Stimulated activated memory B cell treated with anti-CD40 and anti-IgM and Interleukin-4, amounts not matched to agents 10 μg/mL and 1 μg/mL and 100 μg/mL, for 72 hours (primary cell): ENCODE measurements around the gene PTPRM.

Experiments
- ATAC-seq: fragments of 150-1000 bp; cut with Tn5 transposase; 2 replicates; pipeline ENCODE4 v1.10.0; 2021
- H3K27ac Mint-ChIP-seq: one replicate; pipeline ENCODE4 v1.8.0; 2022; ENCODE audit warnings: mild to moderate bottlenecking, mixed read lengths
- H3K27me3 Mint-ChIP-seq: one replicate; pipeline ENCODE4 v1.8.0; 2022; ENCODE audit warnings: mixed read lengths
- H3K36me3 Mint-ChIP-seq: one replicate; pipeline ENCODE4 v1.8.0; 2022; ENCODE audit warnings: mixed read lengths
- H3K4me1 Mint-ChIP-seq: one replicate; pipeline ENCODE4 v1.8.0; 2022; ENCODE audit warnings: mixed read lengths
- H3K4me3 Mint-ChIP-seq: one replicate; pipeline ENCODE4 v1.8.0; 2022; ENCODE audit warnings: mild to moderate bottlenecking, moderate library complexity, mixed read lengths
- H3K9me3 Mint-ChIP-seq: one replicate; pipeline ENCODE4 v1.8.0; 2022; ENCODE audit warnings: mixed read lengths

Gene PTPRM

DNA sequence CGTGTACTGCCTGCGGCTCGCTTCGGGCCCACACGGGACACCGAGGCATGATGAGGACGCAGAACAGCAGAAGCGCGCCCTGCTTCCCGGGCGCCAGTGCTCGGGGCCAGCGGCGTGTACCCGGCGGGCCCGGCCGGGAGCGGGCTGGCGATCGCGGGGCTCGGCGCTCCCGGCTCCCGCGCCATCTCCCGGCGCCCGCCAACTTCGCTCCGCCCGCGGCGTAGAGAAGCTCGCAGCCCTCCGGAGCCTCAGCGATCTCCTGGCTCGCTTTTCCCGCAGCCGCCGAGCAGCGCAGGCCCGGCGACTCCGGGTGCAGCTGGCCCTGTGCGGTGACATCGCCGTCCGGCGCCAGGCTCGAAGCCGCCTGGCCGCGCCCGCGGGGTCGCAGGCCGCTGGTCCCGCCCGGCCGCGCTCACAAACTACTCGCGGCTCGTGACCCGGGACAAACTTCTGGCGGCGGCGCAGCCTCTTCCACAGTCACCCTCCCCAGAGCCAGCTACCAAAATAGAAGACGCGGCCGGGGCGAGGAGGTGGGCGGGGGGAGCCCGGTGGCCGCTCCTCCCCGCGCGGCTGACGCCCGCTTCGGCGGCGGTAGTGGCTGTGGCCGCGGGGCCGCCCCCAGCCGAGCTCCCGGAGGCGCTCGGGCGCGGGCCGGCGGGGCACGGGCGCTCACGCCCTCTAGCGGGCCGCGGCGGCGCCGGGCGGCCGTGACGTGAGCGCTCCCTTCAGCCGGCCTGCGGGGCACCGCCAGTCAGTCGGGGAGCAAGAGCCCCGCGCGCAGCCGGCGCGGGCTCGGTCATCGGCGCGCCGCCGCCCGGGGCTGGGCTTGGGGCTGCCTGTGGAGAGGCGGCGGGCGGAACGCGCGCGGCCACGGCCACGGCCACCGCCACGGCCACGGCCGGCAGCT lies at the start of gene PTPRM:
Gene PTPRM (plus strand): TSS at position 750 of the 907 bp plus-strand sequence. CDS start 503 bp downstream, outside the sequence.
- H3K36me3 Mint-ChIP-seq: no peaks in the 10 kb centered on the region
- H3K4me1 Mint-ChIP-seq: no peaks in the 10 kb centered on the region
- no peak within 1 kb of the TSS for H3K4me3 Mint-ChIP-seq
- ATAC-seq: peak; percentile 76
- H3K27me3 Mint-ChIP-seq: peaks cover 40% of the 10 kb centered on the region
- no peak within 1 kb of the TSS for H3K27ac Mint-ChIP-seq
- no peaks in the 10 kb centered on the region for H3K9me3 Mint-ChIP-seq

DNA sequence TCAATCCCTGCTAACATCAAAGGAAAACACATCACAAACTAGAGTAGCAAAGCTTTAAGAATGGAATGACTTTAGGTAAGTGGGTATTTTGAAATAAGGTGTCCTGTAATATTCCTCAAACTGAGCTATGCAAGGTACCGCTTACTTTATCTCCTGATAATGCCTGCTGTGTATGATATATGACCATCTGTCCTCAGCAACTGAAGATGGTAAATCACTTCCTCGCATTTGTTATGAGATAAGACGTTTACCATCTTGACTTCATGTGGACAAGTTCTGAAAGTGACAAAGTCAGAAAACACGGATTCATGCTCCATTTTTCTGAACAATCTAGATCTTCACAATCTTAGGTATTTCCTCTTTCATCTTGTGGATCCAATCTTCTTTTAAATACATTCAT lies 49.3 kb upstream of the PTPRM start:
- peaks cover 3% of the 10 kb centered on the region for H3K9me3 Mint-ChIP-seq
- no peaks in the 10 kb centered on the region for H3K27me3 Mint-ChIP-seq
- no peak for ATAC-seq
- no peak overlapping the region for H3K4me3 Mint-ChIP-seq
- H3K4me1 Mint-ChIP-seq: no peaks in the 10 kb centered on the region
- no peak overlapping the region for H3K27ac Mint-ChIP-seq
- H3K36me3 Mint-ChIP-seq: no peaks in the 10 kb centered on the region

DNA sequence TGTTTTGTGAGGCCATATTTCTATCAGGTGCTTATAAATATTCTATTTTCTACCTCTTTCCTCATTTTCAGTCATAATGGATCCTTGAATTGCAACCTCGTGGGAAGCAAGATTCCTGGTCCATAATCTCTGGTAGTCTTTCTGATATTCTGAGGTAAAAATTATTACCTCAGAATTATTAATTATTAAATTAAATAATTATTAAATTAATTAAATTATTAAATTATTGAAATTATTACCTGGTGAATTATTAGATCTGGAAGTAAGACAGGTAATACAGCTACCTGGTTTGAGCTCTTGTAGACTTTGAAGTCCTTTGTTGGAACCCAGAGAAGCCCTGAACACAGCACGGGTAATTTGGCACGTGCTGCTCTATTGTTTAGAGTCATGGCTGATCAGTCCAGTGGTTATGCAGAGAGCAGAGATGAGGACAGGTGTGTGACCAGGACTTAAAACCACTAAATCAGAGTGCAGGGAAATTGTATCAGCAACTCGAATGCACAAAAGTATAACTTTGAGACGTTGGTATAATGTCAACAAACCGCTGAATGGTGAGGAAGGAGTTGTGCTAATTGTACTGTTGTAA lies 46.8 kb upstream of the PTPRM start:
- peaks cover 3% of the 10 kb centered on the region for H3K9me3 Mint-ChIP-seq
- no peak overlapping the region for H3K27ac Mint-ChIP-seq
- no peaks in the 10 kb centered on the region for H3K4me1 Mint-ChIP-seq
- H3K36me3 Mint-ChIP-seq: no peaks in the 10 kb centered on the region
- no peak overlapping the region for H3K4me3 Mint-ChIP-seq
- H3K27me3 Mint-ChIP-seq: no peaks in the 10 kb centered on the region
- no peak for ATAC-seq

- Mint-ChIP-seq H3K4me1 (no peaks in the 10 kb centered on the region), H3K27ac (no peak overlapping the region), H3K9me3 (peaks cover 3% of the 10 kb centered on the region), H3K36me3 (no peaks in the 10 kb centered on the region), H3K27me3 (no peaks in the 10 kb centered on the region), H3K4me3 (no peak overlapping the region)
- ATAC-seq: no peak
Observed at GRCh38 chr18:7521226-7521856, 45.8 kb upstream of the PTPRM start.

- no peaks in the 10 kb centered on the region for H3K9me3 Mint-ChIP-seq
- H3K36me3 Mint-ChIP-seq: no peaks in the 10 kb centered on the region
- ATAC-seq: no peak
- no peak overlapping the region for H3K27ac Mint-ChIP-seq
- no peak overlapping the region for H3K4me3 Mint-ChIP-seq
- no peaks in the 10 kb centered on the region for H3K27me3 Mint-ChIP-seq
- no peaks in the 10 kb centered on the region for H3K4me1 Mint-ChIP-seq
Observed at GRCh38 chr18:7523772-7524171, 43.3 kb upstream of the PTPRM start.

DNA sequence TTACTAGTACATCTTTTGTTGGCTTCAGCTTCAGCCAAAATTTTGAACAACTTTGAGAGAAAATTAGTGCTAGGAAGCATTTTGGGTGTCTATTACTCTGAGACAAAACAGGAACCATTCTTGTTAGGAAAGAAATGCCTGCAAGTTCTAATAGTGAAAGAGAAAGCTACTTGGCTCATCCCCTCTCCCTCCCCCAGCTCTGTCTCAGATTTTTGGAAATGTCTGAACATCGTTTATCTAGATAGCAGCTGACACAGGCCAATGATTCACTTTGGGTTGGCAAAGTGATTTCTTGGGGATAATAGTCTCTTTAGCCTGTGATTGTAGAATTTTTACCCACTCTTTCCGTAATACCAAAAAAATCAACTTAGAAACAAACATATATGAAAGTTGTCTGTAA lies 42.3 kb upstream of the PTPRM start:
- ATAC-seq: no peak
- H3K27me3 Mint-ChIP-seq: no peaks in the 10 kb centered on the region

DNA sequence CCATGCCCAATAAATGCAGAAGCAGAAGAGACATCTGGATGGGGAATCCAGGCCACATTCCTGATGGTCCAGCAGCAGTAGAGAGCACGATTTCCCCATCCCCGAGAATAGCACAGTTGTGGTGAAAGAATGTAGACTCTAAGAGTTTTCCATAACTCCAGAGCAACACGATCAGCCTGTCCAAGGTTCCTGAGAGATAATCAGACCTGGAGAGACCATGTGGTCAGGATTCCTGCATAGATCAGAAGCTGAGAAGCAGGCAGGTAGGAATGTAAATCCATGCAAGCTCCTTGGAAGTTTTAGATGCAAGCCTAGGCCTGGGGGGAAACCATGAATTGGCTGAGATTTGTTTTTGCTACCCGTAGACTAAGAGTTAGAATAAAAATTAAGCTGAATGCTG lies 34.2 kb upstream of the PTPRM start:
- Mint-ChIP-seq H3K36me3 (no peaks in the 10 kb centered on the region), H3K27me3 (no peaks in the 10 kb centered on the region), H3K27ac (no peak overlapping the region), H3K4me3 (no peak overlapping the region), H3K9me3 (peaks cover 2% of the 10 kb centered on the region), H3K4me1 (no peaks in the 10 kb centered on the region)
- no peak for ATAC-seq

More for the DNA sequence above, 42.3 kb upstream of the PTPRM start:
- Mint-ChIP-seq H3K4me1 (no peaks in the 10 kb centered on the region), H3K27ac (no peak overlapping the region), H3K4me3 (no peak overlapping the region), H3K36me3 (no peaks in the 10 kb centered on the region), H3K9me3 (no peaks in the 10 kb centered on the region)

DNA sequence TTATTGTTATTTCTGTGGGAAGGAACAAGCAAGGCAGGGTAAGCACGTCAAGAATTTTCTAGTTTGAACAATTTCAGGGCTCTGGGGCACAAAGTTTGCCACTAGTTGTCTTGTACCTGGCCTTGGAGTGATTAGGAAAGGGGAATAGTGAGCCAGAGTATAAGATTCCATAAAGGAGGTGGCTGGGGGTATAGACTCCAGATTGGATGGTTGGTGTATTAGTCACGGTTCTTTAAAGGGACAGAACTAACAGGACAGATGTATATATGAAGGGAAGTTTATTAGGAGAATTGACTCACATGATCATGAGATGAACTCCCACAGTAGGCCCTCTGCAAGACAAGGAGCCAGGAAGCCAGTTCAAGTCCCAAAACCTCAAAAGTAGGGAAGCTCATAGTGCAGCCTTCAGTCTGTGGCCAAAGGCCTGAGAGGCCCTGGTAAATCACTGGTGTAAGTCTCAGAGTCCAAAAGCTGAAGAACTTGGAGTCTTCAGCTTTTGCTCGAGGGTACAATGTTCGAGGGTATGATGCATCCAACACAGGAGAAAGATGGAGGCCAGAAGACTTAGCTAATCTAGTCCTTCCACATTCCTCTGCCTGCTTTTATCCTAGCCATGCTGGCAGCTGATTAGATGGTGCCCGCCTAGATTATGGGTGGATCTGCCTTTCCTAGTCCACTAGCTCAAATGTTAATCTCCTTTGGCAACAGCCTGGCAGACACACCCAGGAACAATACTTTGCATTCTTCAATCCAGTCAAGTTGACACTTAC lies 31.5 kb upstream of the PTPRM start:
- ATAC-seq: no peak
- no peaks in the 10 kb centered on the region for H3K36me3 Mint-ChIP-seq
- H3K27me3 Mint-ChIP-seq: no peaks in the 10 kb centered on the region
- no peak overlapping the region for H3K4me3 Mint-ChIP-seq
- no peak overlapping the region for H3K27ac Mint-ChIP-seq
- peaks cover 2% of the 10 kb centered on the region for H3K9me3 Mint-ChIP-seq
- H3K4me1 Mint-ChIP-seq: no peaks in the 10 kb centered on the region

DNA sequence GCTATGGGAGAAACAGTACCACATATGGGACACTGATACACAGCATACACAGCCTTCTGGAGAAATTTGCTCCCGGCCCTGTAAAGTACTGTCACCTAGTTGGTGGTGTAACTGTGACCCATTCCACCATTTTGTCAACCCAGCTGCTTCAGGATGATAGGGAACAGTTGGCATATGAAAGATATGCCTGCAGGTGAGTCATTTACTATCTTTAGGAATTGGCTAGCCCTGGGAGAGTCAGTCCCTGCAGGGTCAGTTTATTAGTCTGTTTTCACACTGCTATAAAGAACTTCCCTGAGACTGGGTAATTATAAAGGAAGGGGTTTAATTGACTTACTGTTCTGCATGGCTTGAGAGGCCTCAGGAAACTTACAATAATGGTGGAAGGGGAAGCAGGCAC lies 30.0 kb upstream of the PTPRM start:
- Mint-ChIP-seq H3K36me3 (no peaks in the 10 kb centered on the region), H3K4me3 (no peak overlapping the region), H3K4me1 (no peaks in the 10 kb centered on the region), H3K27ac (no peak overlapping the region), H3K27me3 (no peaks in the 10 kb centered on the region), H3K9me3 (peaks cover 2% of the 10 kb centered on the region)
- ATAC-seq: no peak

GRCh38 chr18:7541835-7542234 lies 25.3 kb upstream of the PTPRM start:
- peaks cover 2% of the 10 kb centered on the region for H3K9me3 Mint-ChIP-seq
- H3K4me3 Mint-ChIP-seq: no peak overlapping the region
- no peaks in the 10 kb centered on the region for H3K4me1 Mint-ChIP-seq
- ATAC-seq: no peak
- H3K27ac Mint-ChIP-seq: no peak overlapping the region
- no peaks in the 10 kb centered on the region for H3K27me3 Mint-ChIP-seq
- no peaks in the 10 kb centered on the region for H3K36me3 Mint-ChIP-seq

DNA sequence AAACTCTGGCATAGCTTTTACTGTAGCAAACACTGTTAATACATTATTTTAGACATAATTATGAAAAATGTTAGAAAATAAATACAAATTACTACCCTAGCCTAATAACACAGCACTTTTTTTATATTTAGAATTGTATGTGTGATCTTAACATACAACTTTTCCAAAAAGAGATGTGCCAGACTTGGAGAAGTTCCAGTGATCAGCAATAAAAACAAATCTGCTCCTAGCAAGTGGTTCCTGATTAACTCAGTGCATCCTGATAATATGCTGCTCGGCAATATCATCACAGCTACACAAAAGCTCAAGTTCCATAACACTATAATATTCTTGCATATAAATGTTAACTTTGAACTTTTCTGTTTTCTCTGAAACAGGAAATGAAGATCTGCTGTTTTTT lies 22.4 kb upstream of the PTPRM start:
- ATAC-seq: no peak
- Mint-ChIP-seq H3K27me3 (no peaks in the 10 kb centered on the region), H3K4me3 (no peak overlapping the region), H3K4me1 (no peaks in the 10 kb centered on the region), H3K36me3 (no peaks in the 10 kb centered on the region), H3K27ac (no peak overlapping the region), H3K9me3 (no peaks in the 10 kb centered on the region)

DNA sequence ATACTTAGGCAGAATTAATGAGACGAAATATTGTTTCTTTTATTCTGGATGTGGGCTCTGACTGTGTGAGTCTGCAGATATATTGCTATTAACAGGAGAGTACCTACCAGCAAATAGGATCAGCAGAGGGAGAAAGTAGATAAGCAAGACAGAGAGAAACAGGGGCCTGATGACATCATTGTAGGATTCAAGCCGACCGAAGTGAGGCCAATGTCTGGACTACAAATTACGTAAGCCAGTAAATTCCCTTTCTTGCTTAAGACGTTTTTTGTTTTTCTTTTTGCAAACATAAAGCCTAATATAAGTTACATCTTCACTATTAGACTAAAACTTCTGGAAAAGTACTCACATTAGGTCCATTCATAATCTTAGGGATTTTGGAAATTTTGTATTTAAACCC lies 21.4 kb upstream of the PTPRM start:
- no peaks in the 10 kb centered on the region for H3K4me1 Mint-ChIP-seq
- H3K27ac Mint-ChIP-seq: no peak overlapping the region
- no peak for ATAC-seq
- no peaks in the 10 kb centered on the region for H3K27me3 Mint-ChIP-seq
- H3K9me3 Mint-ChIP-seq: no peaks in the 10 kb centered on the region
- no peak overlapping the region for H3K4me3 Mint-ChIP-seq
- no peaks in the 10 kb centered on the region for H3K36me3 Mint-ChIP-seq

DNA sequence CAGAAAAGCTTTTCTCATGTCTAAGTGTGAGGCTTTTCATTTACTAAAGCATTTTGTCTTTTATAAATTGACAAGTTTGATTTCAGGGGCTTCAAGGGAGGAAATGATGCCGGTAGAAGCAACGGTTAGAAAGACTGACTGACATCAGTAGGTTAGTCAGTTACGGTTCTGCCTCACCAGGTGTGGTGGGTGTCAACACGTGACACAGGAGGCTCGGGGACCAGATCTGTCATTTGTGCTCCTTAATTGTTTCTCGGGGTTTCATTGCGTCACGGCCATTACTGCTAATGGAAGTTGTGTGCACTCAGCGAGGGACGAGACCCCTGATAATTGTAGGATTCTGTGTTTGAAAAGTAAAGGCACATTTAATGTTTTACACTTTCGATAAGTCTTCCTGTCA lies 18.9 kb upstream of the PTPRM start:
- ATAC-seq: no peak
- H3K36me3 Mint-ChIP-seq: no peaks in the 10 kb centered on the region
- no peaks in the 10 kb centered on the region for H3K27me3 Mint-ChIP-seq
- H3K9me3 Mint-ChIP-seq: no peaks in the 10 kb centered on the region
- no peak overlapping the region for H3K27ac Mint-ChIP-seq
- no peaks in the 10 kb centered on the region for H3K4me1 Mint-ChIP-seq
- no peak overlapping the region for H3K4me3 Mint-ChIP-seq

DNA sequence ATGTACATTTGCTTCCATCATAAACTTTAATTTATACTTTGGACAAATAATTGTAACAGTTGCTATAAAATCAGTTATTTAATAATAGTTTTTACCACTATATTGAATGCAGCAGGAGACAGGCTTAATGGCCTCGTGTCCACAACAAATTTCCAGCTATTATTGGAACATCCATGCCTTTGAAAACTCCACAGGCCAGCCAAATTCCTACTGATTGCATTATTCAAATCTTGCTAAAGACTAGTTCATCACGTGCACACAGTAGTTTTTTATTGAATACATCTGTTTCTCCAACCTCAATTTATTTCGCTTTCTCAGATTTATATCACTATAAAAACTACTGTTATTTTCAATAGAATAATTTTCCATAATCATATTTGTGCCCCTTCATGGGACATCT lies 18.4 kb upstream of the PTPRM start:
- no peak for ATAC-seq
- Mint-ChIP-seq H3K27ac (no peak overlapping the region), H3K27me3 (no peaks in the 10 kb centered on the region), H3K4me3 (no peak overlapping the region), H3K9me3 (no peaks in the 10 kb centered on the region), H3K36me3 (no peaks in the 10 kb centered on the region), H3K4me1 (no peaks in the 10 kb centered on the region)

- Mint-ChIP-seq H3K4me3 (no peak overlapping the region), H3K27ac (no peak overlapping the region), H3K27me3 (no peaks in the 10 kb centered on the region), H3K36me3 (no peaks in the 10 kb centered on the region), H3K9me3 (no peaks in the 10 kb centered on the region), H3K4me1 (no peaks in the 10 kb centered on the region)
- ATAC-seq: no peak
Observed at GRCh38 chr18:7557973-7558372, 9.1 kb upstream of the PTPRM start.
